HFFc6 (cell line): ENCODE results near the gene ARHGEF17. TPM values are rescaled to one million over a fixed set of nuclear protein-coding genes. Genes with fewer than 3 reads are reported as not detected.

Experiments
- DNase-seq: peaks from one replicate; pipeline ENCODE4 v3.0.0-alpha.2; 2018
- H3K27ac Mint-ChIP-seq: 2 replicates; pipeline ENCODE4 v1.8.0; 2020; ENCODE audit warnings: mild to moderate bottlenecking, mixed read lengths
- H3K27me3 Mint-ChIP-seq: 2 replicates; pipeline ENCODE4 v1.8.0; 2021; ENCODE audit warnings: mild to moderate bottlenecking, moderate library complexity, mixed read lengths; ENCODE audit not compliant: insufficient read depth
- H3K36me3 Mint-ChIP-seq: 2 replicates; pipeline ENCODE4 v1.8.0; 2021; ENCODE audit warnings: low read depth, mixed read lengths
- H3K4me1 Mint-ChIP-seq: 2 replicates; pipeline ENCODE4 v1.8.0; 2020; ENCODE audit warnings: low read depth, mixed read lengths
- H3K4me3 Mint-ChIP-seq: 2 replicates; pipeline ENCODE4 v1.8.0; 2020; ENCODE audit warnings: mild to moderate bottlenecking, moderate library complexity, mixed read lengths
- H3K9me3 Mint-ChIP-seq: 2 replicates; pipeline ENCODE4 v1.8.0; 2020; ENCODE audit warnings: mild to moderate bottlenecking, mixed read lengths
- long read RNA-seq: library from polyadenylated mRNA; unstranded; transcript quantifications from one replicate; pipeline ENCODE4 v2.0.0, GENCODE V29; 2019
- total RNA-seq, 6 experiments: library from RNA; stranded (reverse); fragmentation: NEBNext Ultra II Directional; extraction: Animal tissue kit (Norgen Biotek cat#: 25700); gene quantifications; 2 replicates in 1 of 6; 3 replicates in 5 of 6; pipeline ENCODE4 v1.2.3, GENCODE V29; 2021
- TF ChIP-seq, protein P1 (sequence below): fragments of 200-600 bp; sonication (generic); IDR thresholded peaks from 2 replicates; pipeline ENCODE4 v1.5.0; 2021; ENCODE audit warnings: antibody characterized with exemption, mild to moderate bottlenecking

The ARHGEF17 gene, protein sequence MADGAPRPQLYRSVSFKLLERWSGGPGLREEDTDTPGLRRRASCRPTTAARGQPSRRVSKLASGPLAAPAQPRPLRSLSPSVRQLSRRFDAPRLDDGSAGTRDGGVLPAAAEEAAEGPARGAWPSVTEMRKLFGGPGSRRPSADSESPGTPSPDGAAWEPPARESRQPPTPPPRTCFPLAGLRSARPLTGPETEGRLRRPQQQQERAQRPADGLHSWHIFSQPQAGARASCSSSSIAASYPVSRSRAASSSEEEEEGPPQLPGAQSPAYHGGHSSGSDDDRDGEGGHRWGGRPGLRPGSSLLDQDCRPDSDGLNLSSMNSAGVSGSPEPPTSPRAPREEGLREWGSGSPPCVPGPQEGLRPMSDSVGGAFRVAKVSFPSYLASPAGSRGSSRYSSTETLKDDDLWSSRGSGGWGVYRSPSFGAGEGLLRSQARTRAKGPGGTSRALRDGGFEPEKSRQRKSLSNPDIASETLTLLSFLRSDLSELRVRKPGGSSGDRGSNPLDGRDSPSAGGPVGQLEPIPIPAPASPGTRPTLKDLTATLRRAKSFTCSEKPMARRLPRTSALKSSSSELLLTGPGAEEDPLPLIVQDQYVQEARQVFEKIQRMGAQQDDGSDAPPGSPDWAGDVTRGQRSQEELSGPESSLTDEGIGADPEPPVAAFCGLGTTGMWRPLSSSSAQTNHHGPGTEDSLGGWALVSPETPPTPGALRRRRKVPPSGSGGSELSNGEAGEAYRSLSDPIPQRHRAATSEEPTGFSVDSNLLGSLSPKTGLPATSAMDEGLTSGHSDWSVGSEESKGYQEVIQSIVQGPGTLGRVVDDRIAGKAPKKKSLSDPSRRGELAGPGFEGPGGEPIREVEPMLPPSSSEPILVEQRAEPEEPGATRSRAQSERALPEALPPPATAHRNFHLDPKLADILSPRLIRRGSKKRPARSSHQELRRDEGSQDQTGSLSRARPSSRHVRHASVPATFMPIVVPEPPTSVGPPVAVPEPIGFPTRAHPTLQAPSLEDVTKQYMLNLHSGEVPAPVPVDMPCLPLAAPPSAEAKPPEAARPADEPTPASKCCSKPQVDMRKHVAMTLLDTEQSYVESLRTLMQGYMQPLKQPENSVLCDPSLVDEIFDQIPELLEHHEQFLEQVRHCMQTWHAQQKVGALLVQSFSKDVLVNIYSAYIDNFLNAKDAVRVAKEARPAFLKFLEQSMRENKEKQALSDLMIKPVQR (N-terminal part only)
- total RNA-seq, result 100 to 1,000 TPM in 2 of 6 experiments, 10 to 100 TPM in 4; 84.6 to 112 (median 92.1) TPM
- long read RNA-seq, full-length matches to known transcripts, result 6 of 25 reads
- long read RNA-seq, partial matches to known transcripts, result 7 of 25 reads
- long read RNA-seq, other reads (novel, unspliced or antisense), result 12 of 25 reads

DNA sequence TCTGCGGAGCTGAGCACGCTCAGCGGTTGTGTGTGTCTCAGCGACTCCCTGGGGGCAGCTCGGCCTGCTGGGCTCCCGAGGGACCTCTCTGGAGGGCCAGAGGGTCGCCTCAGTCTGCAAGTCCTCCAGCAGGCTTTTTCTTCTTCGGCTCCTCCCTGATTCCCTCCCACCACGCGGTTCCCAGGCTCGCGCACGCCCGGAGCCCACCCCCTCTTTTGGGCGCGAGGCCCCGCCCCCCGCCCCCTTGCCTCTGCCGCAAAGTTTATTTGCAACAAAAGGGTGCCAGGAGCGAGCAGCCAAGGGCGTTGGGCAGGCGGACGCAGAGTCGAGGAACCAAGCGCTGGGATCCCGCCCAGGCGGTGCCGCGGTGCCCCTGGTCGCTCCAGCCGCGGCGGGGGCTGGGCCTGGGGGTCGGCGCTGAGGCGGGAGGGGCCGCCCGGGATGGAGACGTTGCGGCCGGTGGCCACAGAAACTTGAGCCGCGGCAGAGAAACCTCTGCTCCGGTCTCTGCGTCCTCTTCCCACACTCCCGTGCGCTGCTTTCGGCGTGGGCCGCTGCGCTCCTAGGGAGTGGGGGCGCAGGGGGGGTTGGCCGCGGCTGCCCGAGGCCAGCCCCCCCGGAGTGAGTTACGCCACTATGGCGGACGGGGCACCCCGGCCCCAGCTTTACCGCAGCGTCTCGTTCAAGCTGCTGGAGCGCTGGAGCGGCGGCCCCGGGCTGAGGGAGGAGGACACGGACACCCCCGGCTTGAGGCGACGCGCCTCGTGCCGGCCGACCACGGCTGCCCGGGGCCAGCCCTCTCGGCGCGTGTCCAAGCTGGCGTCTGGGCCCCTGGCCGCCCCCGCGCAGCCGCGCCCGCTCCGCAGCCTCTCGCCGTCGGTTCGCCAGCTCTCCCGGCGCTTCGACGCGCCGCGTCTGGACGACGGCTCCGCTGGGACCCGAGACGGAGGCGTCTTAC, at the start of gene ARHGEF17:
TSS of gene ARHGEF17 (plus strand) at position 274 of the 958 bp plus-strand sequence. CDS start at position 637, 363 bp downstream.
- TF ChIP-seq, protein P1, sequence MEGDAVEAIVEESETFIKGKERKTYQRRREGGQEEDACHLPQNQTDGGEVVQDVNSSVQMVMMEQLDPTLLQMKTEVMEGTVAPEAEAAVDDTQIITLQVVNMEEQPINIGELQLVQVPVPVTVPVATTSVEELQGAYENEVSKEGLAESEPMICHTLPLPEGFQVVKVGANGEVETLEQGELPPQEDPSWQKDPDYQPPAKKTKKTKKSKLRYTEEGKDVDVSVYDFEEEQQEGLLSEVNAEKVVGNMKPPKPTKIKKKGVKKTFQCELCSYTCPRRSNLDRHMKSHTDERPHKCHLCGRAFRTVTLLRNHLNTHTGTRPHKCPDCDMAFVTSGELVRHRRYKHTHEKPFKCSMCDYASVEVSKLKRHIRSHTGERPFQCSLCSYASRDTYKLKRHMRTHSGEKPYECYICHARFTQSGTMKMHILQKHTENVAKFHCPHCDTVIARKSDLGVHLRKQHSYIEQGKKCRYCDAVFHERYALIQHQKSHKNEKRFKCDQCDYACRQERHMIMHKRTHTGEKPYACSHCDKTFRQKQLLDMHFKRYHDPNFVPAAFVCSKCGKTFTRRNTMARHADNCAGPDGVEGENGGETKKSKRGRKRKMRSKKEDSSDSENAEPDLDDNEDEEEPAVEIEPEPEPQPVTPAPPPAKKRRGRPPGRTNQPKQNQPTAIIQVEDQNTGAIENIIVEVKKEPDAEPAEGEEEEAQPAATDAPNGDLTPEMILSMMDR, result no peak
- Mint-ChIP-seq H3K4me3 (peak within 1 kb of the TSS; percentile 91), H3K9me3 (no peaks in the 10 kb centered on the region), H3K27ac (peak within 1 kb of the TSS; percentile 84), H3K36me3 (peaks cover 23% of the 10 kb centered on the region), H3K27me3 (no peaks in the 10 kb centered on the region; the same call in none of the 2 replicates), H3K4me1 (peaks cover 61% of the 10 kb centered on the region)
- DNase-seq, result peak; percentile 62

DNA sequence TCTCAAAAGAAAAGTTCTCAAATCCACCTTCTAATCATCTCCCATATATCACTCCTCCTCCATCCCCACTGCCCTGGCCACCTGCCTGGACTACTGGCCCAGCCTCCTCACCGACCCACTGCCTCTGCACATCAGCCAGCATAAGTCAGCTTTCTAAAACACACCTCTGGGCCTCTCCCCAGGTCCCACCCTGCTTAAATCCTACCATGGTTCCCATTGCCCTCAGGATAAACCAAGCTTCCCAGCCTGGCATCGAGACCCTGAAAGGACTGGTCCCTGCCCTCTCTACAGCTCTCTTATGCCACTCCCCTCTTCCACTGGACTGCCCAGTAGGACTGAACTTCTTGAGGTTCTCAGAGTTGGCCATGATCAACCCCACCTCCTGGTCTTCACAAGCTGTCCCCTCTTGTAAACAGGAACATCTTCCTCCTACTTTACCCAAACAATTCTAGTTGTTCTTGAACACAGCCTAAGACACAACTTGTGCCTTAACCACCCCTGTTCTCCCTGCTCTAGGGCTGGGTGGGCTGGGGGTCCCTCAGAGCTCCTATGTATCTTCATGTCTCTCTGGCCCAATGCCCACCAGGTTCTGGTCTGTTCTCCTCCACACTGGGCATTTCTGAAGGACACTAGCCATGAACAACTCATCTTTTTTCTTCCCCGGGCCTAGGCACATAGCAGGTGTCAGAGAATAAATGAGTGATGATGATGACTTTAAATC, 48.5 kb upstream of the ARHGEF17 start:
- Mint-ChIP-seq H3K36me3 (no peaks in the 10 kb centered on the region), H3K4me3 (peak overlapping the region; percentile 24), H3K27me3 (peaks cover 3% of the 10 kb centered on the region), H3K27ac (peak overlapping the region; percentile 100), H3K4me1 (peaks cover 52% of the 10 kb centered on the region), H3K9me3 (no peaks in the 10 kb centered on the region)
- no peak for DNase-seq
- TF ChIP-seq, protein P1, result no peak

DNA sequence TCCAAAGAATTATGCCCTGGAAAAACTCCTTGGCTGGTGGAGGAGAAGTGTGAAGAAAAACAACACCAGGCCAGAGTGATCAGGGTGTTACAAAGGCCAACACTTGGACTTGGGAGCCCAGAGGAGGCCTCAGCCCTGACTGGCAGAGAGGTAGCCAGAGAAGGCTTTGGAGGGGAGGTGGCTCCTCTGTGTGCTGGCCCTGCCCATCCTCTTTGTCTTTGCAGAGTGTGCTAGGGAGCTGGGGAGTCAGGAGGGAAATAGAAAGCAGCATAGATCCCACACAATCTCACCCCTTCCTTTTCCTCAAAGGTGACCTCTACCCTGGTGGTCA, 48.0 kb upstream of the ARHGEF17 start:
- H3K27ac Mint-ChIP-seq, result no peak overlapping the region; the same call in 1 of the 2 replicates
- H3K9me3 Mint-ChIP-seq, result no peaks in the 10 kb centered on the region
- H3K27me3 Mint-ChIP-seq, result peaks cover 6% of the 10 kb centered on the region
- H3K36me3 Mint-ChIP-seq, result no peaks in the 10 kb centered on the region
- TF ChIP-seq, protein P1, result no peak
- no peak for DNase-seq
- no peak overlapping the region for H3K4me3 Mint-ChIP-seq
- peaks cover 57% of the 10 kb centered on the region for H3K4me1 Mint-ChIP-seq

DNA sequence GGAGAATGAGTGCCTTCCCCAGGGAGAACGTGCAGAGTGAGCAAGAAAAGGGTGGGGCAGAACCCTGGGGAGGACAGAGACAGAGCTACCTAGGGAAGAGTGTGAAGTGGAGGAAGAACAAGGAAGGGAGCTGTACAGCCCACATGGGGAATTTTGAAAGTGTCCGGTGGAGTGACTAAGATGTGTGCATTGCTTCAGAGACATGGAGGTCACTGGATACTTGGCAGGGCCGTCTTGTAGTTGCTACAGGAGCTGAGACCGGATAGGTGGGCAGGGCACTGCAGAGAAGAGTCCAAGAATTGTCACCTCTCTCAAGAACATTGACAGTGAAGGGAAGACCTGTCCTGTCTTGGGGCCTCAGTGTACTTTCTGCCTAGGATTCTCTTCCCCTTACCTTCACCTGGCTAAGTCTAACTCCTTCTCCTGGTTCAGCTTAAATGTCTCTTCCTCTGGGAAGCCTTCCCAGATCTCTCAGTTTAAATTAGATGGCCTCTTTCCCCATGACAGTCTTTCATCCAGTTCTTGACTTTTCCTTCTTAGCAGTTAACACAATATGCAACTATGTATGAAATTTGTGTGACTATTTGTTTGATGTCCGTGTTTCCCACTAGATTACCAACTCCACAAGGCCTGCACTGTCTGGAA, 45.1 kb upstream of the ARHGEF17 start:
- H3K4me3 Mint-ChIP-seq, result no peak overlapping the region
- TF ChIP-seq, protein P1, result no peak
- H3K36me3 Mint-ChIP-seq, result no peaks in the 10 kb centered on the region
- no peak overlapping the region for H3K27ac Mint-ChIP-seq
- peaks cover 38% of the 10 kb centered on the region for H3K4me1 Mint-ChIP-seq
- DNase-seq, result peak; percentile 37
- no peaks in the 10 kb centered on the region for H3K9me3 Mint-ChIP-seq
- peaks cover 13% of the 10 kb centered on the region for H3K27me3 Mint-ChIP-seq
